DMS79 (cell line): Measurements from ENCODE around the gene PLEKHA6.

ENCODE experiments used
- DNase-seq: peaks from one replicate; lab custom pipeline; 2025; lab: John Stamatoyannopoulos, UW

PLEKHA6 gene

DNA sequence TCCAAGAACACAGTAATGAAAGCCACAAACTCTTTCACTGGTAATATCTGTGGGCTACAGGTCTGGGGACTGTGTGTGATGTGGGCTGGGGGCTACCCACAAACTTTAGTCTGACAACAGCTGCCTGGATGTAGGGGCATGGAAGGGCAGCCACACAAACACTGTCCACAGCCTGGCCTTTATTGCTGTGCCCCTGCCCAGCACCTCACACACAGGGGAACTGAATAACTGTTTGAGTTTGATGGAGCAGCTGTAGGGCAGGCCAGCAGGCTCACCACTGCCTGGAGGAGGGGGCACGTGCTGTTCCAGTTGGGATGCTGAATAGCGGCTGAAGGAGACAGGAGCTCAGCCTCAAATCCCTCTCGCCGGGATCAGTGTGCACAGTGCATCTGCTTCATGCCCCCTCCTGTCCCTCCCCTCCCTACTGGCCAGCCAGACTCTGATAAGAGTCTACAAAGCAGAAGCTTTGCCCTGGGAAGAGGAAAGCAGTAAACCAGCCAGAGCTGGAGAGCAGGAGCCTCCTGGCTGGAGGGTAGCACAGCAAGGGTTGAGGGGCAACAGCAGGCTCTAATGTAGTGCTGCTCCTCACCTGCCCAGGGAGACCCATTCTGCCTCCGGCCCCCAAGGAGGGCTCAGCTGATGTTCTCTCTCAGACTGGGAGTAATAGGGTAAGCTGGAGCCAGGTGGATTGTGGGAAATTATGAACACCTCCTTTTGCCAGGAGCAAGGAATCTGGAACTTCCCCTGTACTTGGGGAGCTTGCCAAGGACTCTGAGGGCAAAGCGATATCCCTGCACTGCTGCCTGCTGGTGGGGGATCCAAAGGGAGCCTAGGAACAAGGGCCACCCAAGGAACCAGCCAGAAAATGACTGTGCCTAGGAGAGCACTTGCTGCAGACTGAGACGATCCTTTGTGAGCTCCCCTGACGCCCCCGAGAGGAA, 75.7 kb downstream of the PLEKHA6 start:
- no peak for DNase-seq

DNA sequence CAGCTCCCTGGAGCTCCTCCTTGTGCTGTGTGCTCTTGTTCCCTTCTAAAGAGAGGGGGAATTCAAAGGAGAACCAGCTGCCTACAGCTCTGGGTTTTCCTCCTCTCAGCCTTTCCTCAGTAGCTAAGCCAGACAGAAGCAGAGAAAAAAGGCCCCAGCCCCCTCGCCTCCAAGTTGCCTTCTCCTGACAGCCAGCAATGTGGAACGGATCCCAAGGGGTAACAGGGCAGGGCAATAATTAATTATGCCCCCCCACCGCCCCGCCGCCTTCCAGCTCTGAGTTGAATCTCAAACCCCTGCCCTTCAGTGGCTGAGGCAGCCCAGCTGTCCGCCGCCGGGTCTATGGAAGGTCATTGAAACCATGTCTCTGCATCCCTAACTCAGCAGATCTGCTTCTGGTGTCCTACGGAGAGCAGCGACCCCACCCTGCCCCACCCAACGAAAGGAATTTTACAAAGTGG, 76.9 kb downstream of the PLEKHA6 start:
- no peak for DNase-seq

DNA sequence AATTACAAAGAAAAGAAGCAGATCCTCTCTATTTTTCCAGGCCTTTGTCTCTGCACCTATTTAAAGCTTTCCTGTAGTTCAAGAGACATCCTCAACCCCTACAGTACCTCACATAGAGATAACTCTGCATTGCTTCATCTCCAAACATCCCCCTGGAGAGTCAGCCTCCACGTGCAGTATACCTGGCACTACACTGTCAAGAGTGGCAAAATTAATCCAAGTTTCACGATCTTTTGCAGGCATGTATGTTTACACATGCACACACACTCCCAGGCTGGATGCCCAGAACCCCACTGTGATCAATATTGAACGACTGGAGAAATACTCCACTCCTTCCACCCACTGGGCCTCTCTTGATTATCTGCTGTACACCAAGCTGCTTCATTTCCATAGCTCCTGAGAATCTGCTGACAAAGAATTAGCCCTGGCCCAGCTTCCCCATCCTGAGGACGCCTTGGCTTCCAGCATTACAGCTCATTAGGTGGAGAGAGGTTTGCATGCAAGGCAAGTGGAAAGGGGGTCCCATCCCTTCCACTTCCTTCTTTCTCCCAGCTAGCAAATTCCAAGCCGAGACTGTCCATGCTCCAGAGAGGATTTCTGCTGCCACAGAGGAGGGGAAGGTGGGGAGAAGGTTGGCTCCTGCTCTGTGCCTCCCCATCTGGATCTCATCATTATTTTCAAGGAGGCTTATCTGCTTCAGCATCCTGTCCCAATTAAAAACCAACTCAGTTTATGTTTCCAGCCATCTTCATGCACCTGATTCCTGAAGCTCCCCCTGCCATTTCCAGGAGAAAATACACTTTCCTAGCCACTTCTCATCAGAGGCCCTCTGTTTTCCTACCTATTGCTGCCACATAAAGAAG, 79.4 kb downstream of the PLEKHA6 start:
- no peak for DNase-seq

DNA sequence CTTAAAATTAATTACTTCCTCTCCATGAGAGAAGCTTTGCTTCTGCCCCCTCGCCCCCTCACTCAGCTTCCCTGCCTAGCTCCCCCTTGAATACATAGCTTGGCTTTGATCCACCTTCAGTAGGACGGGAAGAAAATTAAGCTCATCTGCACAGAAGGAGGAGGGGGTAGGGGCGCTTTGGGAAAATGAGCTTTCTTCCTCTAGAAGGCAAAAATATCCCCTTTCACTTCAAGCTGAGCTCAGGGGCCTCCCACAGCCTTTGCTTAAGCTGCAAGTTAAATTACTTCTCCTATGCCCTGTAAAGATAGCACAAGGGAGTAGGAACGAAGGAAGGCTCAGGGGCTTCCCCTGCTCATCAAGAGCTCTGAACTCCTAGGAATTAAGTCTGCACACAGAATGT, 80.8 kb downstream of the PLEKHA6 start:
- no peak for DNase-seq

DNA sequence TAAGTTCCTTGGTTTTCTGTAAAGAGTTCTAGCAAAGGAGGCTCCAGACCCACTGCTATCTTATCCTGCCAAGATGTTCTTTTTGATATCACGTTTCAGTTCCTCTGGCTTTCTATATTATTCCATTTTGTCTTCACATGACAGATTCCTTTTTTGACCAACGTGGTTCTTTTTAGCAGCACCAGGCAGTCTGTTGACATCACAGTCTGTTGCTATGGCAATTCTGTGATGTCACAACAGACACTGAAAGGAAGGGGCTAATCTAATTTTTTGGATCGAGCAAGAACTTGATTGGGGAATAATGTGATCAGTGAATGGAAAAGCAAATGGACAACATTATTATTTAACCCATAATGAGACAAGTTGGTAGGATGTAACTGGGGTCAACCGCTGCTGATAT, 81.5 kb downstream of the PLEKHA6 start:
- no peak for DNase-seq

DNA sequence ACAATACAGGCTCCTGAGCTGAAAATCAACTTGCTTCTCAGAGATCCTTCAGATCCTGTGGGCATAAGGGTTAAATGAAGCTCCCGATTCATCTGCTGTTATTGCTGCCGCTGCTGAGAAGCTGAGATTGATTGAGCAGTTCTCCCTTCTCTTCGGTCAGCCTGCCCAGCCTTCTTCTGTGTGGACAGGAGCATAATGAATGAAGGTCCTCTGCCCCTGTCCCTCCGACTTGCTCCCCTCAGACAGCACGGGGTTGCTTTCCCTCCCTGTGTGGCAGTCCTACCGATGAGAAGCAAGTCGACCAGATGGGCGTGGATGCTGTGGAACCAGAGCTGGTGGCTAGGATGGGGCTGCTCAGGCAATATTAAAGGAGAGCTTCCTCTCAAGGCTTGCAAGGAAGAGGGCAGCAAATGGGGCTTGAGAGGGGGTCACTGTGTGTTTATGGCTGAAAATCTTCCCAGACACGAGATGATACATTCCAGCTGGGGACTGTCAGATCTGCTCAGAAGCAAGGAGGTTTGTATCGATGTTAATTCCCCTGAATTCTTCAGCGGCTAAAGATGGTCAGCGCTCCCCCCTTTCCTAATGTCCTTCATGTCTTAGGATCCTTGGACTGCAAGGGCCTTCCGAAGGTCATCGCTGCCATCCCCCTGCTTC, 82.0 kb downstream of the PLEKHA6 start:
- no peak for DNase-seq

DNA sequence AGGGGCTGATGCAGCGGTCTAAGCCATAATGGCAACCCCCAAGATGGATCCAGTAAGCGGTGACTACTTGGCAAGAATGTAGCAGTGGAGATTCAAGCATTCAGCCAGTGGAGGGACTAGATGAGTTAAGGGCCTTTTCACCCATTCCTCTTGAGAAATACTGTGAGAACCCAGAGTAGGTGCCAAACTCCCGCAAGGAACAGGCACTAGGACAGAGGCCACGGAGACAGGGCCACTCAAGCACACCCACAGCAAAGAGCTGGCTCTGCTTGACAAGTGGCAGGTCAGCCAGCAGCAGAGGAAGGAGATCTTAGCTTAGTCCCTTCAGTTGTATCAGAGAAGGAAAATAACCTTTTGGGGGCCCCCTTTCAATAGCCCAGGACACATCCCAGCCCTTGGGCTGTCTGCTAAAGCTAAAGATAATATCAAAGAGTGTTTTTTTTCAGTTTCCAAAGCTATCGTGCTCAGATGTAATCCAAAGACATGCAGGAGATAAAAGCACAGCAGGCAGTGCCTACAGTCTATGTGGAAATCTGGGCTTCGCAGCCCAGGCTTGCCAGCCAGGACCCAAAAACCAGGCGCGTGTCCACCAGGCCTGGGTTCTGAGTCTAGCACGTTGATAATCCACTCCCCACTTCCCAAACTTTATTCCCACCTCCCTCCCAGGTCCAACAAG, 83.9 kb downstream of the PLEKHA6 start:
- DNase-seq, result no peak

DNA sequence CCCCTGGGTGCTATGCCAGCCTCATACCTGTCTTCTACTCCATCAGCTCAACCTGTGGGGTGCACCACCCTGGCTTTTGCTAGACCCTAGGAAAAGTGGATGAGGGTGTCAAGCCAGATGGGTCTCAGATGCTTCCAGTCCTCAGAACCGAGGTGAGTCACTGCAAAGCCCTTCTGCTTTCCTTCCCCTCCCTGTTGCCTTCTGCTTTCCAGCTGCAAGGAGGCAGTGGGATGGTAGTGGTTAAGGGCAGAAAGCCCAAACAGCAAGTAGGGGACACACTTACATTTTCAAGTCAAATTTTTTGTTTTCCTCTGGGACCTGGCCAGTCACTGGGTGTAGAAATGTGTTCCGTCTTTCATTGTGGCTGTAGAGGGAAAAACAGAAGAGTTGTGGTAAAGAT, 85.3 kb downstream of the PLEKHA6 start:
- no peak for DNase-seq

DNA sequence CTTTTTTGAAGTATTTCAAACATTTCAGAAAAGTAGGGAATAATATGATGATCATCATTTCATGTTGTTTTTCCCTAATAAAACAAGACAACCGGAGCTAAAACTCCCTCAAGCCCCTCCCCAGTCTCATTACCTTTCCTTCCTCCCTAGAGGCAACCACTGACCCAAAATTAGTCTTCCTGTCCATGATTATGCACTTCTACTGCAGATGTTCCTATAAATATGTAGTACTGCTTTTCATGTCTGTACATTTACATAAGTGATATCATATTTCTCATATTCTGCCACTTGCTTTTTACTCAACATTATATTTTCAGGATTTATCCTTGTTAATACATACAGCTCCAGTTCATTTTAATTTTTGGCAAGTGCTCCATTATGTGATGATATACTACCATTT, 87.2 kb downstream of the PLEKHA6 start:
- no peak for DNase-seq

DNA sequence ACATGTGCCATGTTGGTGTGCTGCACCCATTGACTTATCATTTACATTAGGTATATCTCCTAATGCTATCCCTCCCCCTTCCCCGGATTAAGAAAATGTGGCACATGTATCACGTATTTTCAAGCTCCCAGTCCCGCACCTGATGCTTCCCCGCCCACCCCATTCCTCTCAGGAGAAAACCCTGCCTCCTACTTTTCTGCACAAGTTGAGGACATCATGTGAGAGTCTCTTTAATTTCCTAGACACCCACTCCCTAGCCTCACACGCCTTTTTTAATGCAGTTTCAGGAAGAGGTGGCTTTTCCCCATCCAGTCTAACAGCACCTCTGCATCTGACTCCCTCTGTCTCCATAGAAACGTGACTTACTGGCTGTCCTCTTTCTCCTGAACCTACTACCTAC, 87.8 kb downstream of the PLEKHA6 start:
- no peak for DNase-seq

DNA sequence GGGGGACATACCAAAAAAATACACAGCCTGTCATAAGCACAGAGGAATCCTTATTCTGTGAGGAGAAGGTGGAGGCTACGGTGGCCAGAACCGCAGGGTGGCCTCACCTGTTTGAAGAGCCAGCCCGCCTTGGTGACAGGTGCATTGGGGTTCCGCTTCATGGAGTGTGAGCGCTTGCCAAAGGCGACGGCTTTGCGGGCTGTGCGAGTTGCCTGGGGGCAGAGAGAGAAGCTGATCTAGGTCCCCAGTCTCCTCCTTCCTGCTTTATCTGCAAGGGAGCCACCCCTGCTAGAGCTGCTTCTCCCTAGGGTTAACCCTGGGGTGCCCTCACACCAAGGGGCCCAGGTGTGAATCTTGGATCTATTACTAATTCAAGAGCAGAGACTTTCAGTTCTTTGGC, 91.6 kb downstream of the PLEKHA6 start:
- DNase-seq, result peak; percentile 78

DNA sequence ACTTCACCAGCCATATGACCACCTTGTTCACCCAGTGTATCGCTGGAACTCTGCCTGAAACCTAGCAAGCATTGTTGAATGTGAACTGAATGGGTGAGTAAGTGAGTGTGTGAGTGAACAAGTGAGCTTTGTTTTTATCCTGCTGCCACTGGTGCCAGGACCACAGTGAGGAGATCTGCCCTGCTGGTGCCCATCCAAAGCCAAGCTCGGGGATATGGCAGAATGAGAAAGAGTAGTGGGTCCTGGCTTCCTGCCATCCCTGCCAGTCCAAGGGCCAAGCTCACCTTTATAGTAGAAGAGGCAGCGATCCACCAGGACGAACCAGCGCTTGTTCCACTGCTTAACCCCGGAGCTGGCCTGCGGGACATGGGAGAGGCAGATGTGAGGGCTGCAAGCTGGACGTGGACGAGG, 92.5 kb downstream of the PLEKHA6 start:
- DNase-seq, result no peak

DNA sequence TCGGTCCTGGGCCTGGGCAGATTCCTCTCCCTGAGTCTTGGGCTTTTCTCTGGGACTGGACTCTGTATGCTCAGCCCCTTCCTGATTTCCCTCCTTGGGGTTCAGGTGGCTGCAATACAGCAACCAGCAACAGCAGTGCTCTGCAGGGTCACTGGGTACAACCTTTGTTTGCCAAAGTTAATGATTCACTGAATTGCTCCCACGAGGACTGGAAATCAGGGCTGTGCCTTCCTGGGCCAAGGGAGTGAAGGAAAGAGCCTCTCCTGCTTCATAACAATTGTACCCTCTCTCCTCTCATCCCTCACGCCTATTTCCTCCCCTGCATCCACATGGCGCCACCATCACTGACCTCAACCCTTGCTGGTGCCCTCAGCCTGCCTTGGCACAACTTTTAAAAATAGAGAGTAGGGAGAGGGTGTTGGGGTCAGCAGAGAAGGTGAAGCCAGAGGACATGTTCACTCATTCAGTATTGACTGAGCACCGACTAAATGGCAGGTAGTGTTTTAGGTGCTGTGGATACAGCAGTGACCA, 93.2 kb downstream of the PLEKHA6 start:
- no peak for DNase-seq

DNA sequence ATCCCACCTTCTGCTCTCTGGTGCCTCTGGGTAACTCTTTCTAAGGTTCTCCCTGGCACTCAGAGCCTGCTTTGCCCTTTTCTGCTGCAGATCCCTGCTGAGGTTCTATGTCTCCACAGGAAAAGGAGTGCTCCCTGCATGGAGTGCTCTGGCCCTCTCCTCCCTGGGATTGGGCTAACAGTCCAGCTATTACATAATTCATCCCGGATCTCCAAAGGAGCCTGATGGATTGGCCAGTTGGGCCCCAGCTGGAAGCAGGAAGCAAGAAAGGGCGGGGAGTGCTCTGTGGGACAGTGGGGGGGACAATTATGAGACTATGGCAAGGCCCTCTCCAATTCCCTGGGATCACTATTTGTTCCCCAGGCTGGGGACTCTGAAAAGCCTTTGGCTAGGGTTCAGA, 94.1 kb downstream of the PLEKHA6 start:
- no peak for DNase-seq

DNA sequence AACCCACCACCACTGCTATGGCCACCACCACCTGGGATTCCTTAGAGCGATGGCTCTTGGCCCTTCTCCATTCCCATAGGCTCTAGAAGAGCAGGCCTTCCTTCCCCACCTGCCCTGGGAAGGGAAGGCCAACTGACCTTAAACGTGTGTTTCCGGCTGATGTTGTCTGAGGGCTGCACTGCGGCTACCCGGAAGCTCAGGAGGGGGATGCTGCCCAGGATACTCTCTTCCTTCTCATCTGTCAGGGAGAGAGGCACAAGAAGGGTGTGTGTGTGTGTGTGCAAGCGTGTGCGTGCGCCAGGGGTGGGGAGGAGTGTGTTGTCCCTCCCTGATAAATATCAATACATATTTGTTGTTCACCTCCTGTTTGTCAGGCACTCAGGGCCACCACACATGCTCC, 94.9 kb downstream of the PLEKHA6 start:
- DNase-seq, result no peak

DNA sequence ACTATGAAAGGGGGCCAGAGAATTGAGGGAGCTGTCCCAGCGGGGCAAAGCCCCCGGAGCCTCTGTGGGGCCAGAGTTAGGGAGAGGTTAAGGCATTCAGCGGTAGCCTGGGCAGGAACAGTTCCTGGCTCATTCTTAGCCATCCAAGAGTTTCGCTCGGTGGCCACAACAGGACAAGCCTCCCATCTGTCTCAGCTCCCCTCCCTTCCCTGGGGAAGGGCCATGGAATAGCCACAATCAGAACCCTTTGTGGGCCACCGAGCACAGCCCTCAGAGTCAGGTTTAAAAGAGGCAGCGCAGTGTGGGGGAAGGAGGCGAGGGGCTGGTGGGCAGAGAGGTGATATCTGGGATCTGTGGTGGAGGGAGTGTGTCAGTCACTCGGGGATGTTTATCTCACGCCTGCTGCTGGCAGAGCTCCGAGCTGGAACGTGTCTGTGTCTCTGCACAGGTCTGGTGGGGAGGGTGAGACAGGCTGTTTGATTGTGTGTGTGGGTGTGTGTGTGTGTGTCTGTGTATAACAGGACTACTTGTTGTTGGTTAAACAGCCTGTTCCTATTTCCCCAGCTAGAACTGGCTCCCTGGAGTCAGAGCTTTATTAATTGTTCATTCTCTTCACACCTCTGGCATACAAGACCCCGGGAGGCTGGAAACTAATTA, 96.3 kb downstream of the PLEKHA6 start:
- no peak for DNase-seq

DNA sequence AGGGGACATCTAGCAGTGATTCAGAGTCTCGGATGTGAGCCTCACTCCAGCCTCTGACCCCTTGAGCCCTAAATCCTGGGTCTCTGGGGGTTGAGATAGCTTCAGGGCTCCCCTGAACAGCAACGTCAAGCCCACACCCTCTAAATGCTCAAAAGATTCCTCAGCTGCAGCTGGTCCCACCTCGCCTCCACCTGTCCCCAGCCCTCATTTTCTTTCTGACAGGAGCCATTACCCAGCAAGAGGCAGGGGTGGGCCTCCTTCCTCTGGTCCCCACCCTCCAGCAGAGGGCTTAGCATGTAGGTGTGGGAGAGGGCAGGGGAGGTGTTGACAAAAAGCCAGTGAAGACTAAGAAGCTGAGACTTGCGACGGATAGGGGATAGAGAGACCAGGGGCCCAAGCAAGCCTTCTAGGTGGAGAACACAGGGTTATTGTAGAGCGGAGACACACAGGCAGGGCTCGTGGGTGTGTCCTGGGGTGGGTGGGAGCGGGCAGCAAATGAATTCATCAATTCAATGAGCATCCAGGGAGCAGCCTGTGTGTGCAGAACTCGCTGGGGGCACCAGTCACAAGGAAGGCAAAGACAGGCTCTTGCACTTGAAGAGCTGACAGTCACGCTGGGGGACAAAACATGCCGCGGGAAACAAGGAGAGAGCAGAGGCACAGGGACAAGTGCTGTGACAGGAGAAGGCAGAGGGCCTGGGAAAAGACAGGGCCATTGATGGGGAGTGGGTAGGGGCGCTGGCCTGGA, 97.0 kb downstream of the PLEKHA6 start:
- no peak for DNase-seq

DNA sequence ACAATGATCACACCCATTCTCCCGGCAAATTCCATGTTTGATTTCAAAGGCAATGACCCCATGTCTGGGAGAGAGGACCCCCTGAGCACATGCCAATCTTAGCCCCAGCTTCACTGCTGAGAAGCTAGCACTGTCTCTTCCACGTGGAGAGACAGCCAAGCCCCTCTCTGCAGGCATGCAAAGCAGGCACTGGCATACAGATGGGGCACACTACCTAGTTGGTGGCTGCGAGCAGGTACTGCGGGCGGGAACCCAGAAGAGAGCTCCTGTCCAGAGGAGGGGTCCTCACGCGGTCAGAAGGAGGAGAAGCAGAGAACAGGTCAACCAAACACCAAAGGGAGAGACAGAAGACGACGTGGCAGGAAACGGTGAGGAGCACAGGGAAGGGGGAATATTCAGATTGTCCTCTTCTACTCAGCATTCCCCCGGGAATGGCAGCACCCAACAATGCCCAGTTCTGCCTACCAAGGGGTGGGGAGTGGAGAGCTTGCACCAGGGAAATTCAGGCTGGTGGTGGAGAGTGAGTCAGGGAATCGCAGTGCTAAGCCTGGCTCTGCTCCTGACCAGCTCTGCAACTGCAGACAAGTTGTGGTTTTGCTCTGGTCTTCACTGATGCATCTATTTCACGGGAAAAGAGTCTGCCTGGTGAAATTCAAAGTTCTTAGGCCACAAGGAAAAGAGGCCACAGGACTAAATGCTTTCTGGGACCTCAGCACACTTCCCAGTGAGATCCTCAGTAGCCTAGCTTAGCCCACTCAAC, 97.8 kb downstream of the PLEKHA6 start:
- no peak for DNase-seq

DNA sequence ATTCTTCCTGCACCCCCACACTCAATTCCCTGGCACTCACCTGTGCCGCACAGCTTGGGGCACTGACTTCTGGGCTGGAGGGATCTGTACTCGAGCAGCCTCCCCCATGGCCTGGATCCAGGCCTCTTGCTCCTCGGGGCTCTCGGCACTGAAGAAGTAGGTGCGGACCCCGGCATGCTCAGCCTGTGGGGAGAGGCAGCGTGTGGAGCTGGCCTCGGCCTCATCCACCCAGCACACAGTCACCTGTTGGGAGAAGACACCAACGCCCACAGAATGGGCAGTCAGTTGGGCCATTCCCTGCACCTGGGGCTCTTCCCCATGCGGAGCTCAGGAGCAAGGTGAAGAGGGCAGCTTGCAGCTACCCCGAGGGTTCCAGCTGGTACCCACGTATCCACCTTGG, 98.5 kb downstream of the PLEKHA6 start:
- DNase-seq, result no peak
